ENCODE results near the gene SERPINA3. TPM values are rescaled to one million over a fixed set of nuclear protein-coding genes. Genes with fewer than 3 reads are reported as not detected.

SERPINA3 gene
- total and polyA plus RNA-seq, 2 of the 8 experiments (the other 6 are each of a cell fraction or from before 2014, with no cell fraction given), result not detected

DNA sequence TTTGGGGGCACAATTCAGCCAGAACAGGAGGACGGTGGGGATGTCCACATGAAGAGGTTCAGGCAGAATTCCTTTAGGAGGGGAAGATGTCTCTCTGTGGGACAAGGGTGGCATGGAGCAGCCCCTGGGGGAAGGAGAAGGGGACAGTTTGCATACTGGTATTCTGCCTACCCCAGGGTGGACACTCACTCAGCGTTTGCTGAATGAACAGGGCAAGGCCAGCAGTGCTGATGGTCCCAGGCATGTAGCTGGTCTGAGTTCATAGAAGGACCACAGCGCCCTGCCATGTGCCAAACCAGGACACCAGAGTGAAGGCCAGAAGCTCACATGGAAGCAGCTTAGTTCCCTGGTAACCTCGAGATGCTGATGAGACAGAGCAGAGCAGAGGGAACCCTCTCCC lies 25.6 kb upstream of the SERPINA3 start (continued):
- TF ChIP-seq, protein P1, sequence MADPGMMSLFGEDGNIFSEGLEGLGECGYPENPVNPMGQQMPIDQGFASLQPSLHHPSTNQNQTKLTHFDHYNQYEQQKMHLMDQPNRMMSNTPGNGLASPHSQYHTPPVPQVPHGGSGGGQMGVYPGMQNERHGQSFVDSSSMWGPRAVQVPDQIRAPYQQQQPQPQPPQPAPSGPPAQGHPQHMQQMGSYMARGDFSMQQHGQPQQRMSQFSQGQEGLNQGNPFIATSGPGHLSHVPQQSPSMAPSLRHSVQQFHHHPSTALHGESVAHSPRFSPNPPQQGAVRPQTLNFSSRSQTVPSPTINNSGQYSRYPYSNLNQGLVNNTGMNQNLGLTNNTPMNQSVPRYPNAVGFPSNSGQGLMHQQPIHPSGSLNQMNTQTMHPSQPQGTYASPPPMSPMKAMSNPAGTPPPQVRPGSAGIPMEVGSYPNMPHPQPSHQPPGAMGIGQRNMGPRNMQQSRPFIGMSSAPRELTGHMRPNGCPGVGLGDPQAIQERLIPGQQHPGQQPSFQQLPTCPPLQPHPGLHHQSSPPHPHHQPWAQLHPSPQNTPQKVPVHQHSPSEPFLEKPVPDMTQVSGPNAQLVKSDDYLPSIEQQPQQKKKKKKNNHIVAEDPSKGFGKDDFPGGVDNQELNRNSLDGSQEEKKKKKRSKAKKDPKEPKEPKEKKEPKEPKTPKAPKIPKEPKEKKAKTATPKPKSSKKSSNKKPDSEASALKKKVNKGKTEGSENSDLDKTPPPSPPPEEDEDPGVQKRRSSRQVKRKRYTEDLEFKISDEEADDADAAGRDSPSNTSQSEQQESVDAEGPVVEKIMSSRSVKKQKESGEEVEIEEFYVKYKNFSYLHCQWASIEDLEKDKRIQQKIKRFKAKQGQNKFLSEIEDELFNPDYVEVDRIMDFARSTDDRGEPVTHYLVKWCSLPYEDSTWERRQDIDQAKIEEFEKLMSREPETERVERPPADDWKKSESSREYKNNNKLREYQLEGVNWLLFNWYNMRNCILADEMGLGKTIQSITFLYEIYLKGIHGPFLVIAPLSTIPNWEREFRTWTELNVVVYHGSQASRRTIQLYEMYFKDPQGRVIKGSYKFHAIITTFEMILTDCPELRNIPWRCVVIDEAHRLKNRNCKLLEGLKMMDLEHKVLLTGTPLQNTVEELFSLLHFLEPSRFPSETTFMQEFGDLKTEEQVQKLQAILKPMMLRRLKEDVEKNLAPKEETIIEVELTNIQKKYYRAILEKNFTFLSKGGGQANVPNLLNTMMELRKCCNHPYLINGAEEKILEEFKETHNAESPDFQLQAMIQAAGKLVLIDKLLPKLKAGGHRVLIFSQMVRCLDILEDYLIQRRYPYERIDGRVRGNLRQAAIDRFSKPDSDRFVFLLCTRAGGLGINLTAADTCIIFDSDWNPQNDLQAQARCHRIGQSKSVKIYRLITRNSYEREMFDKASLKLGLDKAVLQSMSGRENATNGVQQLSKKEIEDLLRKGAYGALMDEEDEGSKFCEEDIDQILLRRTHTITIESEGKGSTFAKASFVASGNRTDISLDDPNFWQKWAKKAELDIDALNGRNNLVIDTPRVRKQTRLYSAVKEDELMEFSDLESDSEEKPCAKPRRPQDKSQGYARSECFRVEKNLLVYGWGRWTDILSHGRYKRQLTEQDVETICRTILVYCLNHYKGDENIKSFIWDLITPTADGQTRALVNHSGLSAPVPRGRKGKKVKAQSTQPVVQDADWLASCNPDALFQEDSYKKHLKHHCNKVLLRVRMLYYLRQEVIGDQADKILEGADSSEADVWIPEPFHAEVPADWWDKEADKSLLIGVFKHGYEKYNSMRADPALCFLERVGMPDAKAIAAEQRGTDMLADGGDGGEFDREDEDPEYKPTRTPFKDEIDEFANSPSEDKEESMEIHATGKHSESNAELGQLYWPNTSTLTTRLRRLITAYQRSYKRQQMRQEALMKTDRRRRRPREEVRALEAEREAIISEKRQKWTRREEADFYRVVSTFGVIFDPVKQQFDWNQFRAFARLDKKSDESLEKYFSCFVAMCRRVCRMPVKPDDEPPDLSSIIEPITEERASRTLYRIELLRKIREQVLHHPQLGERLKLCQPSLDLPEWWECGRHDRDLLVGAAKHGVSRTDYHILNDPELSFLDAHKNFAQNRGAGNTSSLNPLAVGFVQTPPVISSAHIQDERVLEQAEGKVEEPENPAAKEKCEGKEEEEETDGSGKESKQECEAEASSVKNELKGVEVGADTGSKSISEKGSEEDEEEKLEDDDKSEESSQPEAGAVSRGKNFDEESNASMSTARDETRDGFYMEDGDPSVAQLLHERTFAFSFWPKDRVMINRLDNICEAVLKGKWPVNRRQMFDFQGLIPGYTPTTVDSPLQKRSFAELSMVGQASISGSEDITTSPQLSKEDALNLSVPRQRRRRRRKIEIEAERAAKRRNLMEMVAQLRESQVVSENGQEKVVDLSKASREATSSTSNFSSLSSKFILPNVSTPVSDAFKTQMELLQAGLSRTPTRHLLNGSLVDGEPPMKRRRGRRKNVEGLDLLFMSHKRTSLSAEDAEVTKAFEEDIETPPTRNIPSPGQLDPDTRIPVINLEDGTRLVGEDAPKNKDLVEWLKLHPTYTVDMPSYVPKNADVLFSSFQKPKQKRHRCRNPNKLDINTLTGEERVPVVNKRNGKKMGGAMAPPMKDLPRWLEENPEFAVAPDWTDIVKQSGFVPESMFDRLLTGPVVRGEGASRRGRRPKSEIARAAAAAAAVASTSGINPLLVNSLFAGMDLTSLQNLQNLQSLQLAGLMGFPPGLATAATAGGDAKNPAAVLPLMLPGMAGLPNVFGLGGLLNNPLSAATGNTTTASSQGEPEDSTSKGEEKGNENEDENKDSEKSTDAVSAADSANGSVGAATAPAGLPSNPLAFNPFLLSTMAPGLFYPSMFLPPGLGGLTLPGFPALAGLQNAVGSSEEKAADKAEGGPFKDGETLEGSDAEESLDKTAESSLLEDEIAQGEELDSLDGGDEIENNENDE (IDR thresholded peaks at IDR 0.05; ENCODE audit: insufficient replicate concordance, low read length), result no peak
- no peak for TF ChIP-seq KDM1A (IDR thresholded peaks at IDR 0.05; ENCODE audit: borderline replicate concordance, low read length)
- no peak for TF ChIP-seq SRF (IDR thresholded peaks at IDR 0.05; ENCODE audit: low read depth, low read length)
- no peak for TF ChIP-seq CHD1 (IDR thresholded peaks at IDR 0.05; ENCODE audit: low read depth, low read length)
- TF ChIP-seq, protein P2, sequence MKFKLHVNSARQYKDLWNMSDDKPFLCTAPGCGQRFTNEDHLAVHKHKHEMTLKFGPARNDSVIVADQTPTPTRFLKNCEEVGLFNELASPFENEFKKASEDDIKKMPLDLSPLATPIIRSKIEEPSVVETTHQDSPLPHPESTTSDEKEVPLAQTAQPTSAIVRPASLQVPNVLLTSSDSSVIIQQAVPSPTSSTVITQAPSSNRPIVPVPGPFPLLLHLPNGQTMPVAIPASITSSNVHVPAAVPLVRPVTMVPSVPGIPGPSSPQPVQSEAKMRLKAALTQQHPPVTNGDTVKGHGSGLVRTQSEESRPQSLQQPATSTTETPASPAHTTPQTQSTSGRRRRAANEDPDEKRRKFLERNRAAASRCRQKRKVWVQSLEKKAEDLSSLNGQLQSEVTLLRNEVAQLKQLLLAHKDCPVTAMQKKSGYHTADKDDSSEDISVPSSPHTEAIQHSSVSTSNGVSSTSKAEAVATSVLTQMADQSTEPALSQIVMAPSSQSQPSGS (IDR thresholded peaks at IDR 0.05; ENCODE audit: low read length), result no peak
- no peak for TF ChIP-seq NANOG (IDR thresholded peaks at IDR 0.05; ENCODE audit: insufficient read depth, low read depth, low read length, poor library complexity, severe bottlenecking)
